CD4-positive, alpha-beta T cell treated with Interleukin-6 for 4 hours (primary cell): ENCODE data around the gene KLF3.

Source experiments
- DNase-seq: peaks from one replicate; pipeline ENCODE4 v3.0.0-alpha.2; 2020; ENCODE audit warnings: mixed read lengths

Gene KLF3

GRCh38 chr4:38704622-38705154 lies 40.7 kb downstream of the KLF3 start:
- no peak for DNase-seq

GRCh38 chr4:38706301-38706700 lies 42.3 kb downstream of the KLF3 start:
- no peak for DNase-seq

- no peak for DNase-seq
These were observed 46.1 kb downstream of the KLF3 start for GRCh38 chr4:38710053-38710452.

- DNase-seq: no peak
These were observed 47.1 kb downstream of the KLF3 start for GRCh38 chr4:38711066-38711465.

- no peak for DNase-seq
These were observed 51.1 kb downstream of the KLF3 start for GRCh38 chr4:38715050-38715449.

- no peak for DNase-seq
These were observed 52.3 kb downstream of the KLF3 start for GRCh38 chr4:38716256-38716655.

GRCh38 chr4:38717604-38718003 lies 53.6 kb downstream of the KLF3 start:
- no peak for DNase-seq

- no peak for DNase-seq
These were observed 59.1 kb downstream of the KLF3 start for GRCh38 chr4:38723114-38723513.

- DNase-seq: no peak
These were observed 59.9 kb downstream of the KLF3 start for GRCh38 chr4:38723726-38724474.

- DNase-seq: no peak
These were observed 60.4 kb downstream of the KLF3 start for GRCh38 chr4:38724475-38724808.

- DNase-seq: no peak
These were observed 64.7 kb downstream of the KLF3 start for GRCh38 chr4:38728631-38729141.

GRCh38 chr4:38730493-38730829 lies 66.5 kb downstream of the KLF3 start:
- no peak for DNase-seq

- peak; percentile 89 for DNase-seq
These were observed 67.0 kb downstream of the KLF3 start for GRCh38 chr4:38730830-38731646.

- DNase-seq: no peak
These were observed 69.7 kb downstream of the KLF3 start for GRCh38 chr4:38733663-38734062.

GRCh38 chr4:38734446-38734845 lies 70.4 kb downstream of the KLF3 start:
- DNase-seq: no peak

GRCh38 chr4:38734911-38735310 lies 70.9 kb downstream of the KLF3 start:
- DNase-seq: no peak

GRCh38 chr4:38735870-38736269 lies 71.9 kb downstream of the KLF3 start:
- no peak for DNase-seq

- DNase-seq: no peak
These were observed 75.2 kb downstream of the KLF3 start for GRCh38 chr4:38738940-38739803.

GRCh38 chr4:38740303-38740702 lies 76.3 kb downstream of the KLF3 start:
- DNase-seq: no peak

- no peak for DNase-seq
These were observed 79.9 kb downstream of the KLF3 start for GRCh38 chr4:38743866-38744265.

GRCh38 chr4:38745881-38746280 lies 81.9 kb downstream of the KLF3 start:
- DNase-seq: no peak

GRCh38 chr4:38747629-38748028 lies 83.6 kb downstream of the KLF3 start:
- no peak for DNase-seq

- DNase-seq: no peak
These were observed 85.3 kb downstream of the KLF3 start for GRCh38 chr4:38749336-38749735.
